ENCODE data around the gene SLC6A5.

Gene SLC6A5

GRCh38 chr11:20627026-20627425 is 27.6 kb downstream of the SLC6A5 start:
- no peak for DNase-seq

GRCh38 chr11:20627701-20628100 is 28.3 kb downstream of the SLC6A5 start:
- no peak for DNase-seq

GRCh38 chr11:20631519-20632168 is 32.2 kb downstream of the SLC6A5 start:
- DNase-seq: no peak

- no peak for DNase-seq
These were observed 32.7 kb downstream of the SLC6A5 start for GRCh38 chr11:20632169-20632532.

- no peak for DNase-seq
These were observed 34.6 kb downstream of the SLC6A5 start for GRCh38 chr11:20634044-20634443.

- DNase-seq: no peak
These were observed 35.4 kb downstream of the SLC6A5 start for GRCh38 chr11:20634781-20635180.

- DNase-seq: no peak
These were observed 38.7 kb downstream of the SLC6A5 start for GRCh38 chr11:20638074-20638473.

GRCh38 chr11:20639688-20640087 is 40.3 kb downstream of the SLC6A5 start:
- DNase-seq: no peak

- no peak for DNase-seq
These were observed 41.0 kb downstream of the SLC6A5 start for GRCh38 chr11:20640401-20640800.

GRCh38 chr11:20644360-20644759 is 45.0 kb downstream of the SLC6A5 start:
- no peak for DNase-seq

- DNase-seq: peak in 1 of 2 donors; percentile 43
These were observed 48.7 kb downstream of the SLC6A5 start for GRCh38 chr11:20647976-20648565.

- DNase-seq: no peak
These were observed 52.9 kb downstream of the SLC6A5 start for GRCh38 chr11:20652150-20652806.

- no peak for DNase-seq
These were observed 54.6 kb downstream of the SLC6A5 start for GRCh38 chr11:20654038-20654437.

GRCh38 chr11:20656901-20657300 is 57.5 kb downstream of the SLC6A5 start:
- no peak for DNase-seq

- DNase-seq: no peak
These were observed 58.7 kb downstream of the SLC6A5 start for GRCh38 chr11:20658135-20658534.

GRCh38 chr11:20661445-20661844 is 62.0 kb downstream of the SLC6A5 start:
- no peak for DNase-seq

- DNase-seq: no peak
These were observed 62.4 kb downstream of the SLC6A5 start for GRCh38 chr11:20661850-20662249.

GRCh38 chr11:20668131-20668809 is 68.9 kb downstream of the SLC6A5 start:
- no peak for DNase-seq

GRCh38 chr11:20668844-20669819 is 69.7 kb downstream of the SLC6A5 start, which contains the start of gene NELL1:
TSS of gene NELL1 (plus strand) at chr11:20669586.
- DNase-seq: no peak

GRCh38 chr11:20669820-20670684 is 70.6 kb downstream of the SLC6A5 start:
- no peak for DNase-seq

GRCh38 chr11:20670932-20671403 is 71.6 kb downstream of the SLC6A5 start:
- no peak for DNase-seq

Data from CD4-positive, alpha-beta T cell treated with Interleukin-4 for 1 hour (primary cell).